ENCODE data around the gene RNU1-3.
"Not testable (repeated sequence)": the region's sequence is repeated elsewhere in the genome, so short reads cannot be mapped to it uniquely, and the experiment has no call there.

Gene RNU1-3

DNA sequence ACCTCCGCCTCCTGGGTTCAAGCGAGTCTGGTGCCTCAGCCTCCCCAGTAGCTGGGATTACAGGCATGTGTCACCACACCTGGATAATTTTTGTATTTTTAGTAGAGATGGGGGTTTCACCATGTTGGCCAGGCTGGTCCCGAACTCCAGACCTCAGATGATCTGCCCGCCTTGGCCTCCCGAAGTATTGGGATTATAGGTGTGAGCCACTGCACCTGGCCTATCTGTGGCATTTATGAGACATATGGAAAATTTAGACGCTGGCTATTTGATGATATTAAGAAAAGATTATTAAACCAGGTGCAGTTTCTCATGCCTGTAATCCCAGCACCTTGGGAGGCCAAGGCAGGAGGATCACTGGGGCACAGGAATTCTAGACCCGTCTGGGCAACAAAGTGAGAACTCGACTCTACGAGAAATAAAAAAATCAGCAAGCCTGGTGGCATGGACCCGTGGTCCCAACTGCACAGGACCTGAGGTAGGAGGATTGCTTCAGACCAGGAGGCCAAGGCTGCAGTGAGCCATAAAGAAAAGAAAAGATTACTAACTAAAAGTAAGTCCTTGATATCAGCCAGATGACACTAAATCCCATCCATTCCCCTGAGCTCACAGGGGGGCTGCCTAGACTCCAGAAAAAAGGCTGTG lies 30.1 kb downstream of the RNU1-3 start:
- DNase-seq (ENCODE audit: low spot score): peak; percentile 55

DNA sequence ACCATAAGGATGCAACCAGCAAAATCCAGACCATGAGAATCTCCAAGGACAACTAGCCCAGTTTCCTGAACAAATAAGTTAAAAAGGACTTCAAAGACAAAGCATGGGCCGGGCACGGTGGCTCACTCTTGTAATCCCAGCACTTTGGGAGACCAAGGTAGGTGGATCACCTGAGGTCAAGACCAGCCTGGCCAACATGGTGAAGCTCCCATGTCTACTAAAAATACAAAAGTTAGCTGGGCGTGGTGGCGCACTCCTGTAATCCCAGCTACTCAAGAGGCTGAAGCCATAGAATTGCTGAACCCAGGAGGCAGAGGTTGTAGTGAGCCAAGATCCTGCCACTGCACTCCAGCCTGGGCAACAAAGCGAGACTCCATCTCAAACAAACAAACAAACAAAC lies 30.8 kb downstream of the RNU1-3 start:
- DNase-seq (ENCODE audit: low spot score): not testable (repeated sequence)

DNA sequence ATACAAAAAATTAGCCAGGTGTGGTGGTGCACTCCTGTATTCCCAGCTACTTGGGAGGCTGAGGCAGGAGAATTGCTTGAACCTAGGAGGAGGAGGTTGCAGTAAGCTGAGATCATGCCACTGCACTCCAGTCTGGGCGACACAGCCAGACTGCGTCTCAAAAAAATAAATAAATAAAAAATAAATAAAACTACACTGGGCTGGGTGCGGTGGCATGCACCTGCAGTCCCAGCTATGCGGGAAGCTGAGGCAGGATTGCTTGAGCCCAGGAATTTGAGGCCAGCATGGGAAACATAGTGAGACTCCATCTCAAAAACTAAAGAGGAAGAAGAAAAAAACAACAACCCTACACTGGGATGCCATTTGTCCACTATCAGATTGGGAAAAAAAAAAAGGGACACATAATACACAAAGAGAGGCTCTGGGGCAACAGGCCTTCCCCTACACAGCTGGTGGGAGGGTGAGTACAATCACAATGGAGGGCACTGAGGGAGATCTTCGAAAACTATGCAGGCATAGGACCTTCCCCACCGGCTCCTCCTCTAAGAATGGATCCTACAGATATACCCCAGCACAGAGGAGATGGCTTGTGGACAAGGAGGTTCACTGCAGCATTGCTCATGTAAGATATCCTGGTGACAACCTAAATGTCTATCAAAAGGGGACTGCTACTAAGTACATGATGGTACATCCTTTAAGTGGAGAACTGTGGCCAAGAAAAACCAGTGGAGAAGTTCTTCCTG lies 33.0 kb downstream of the RNU1-3 start:
- DNase-seq (ENCODE audit: low spot score): not testable (repeated sequence)

DNA sequence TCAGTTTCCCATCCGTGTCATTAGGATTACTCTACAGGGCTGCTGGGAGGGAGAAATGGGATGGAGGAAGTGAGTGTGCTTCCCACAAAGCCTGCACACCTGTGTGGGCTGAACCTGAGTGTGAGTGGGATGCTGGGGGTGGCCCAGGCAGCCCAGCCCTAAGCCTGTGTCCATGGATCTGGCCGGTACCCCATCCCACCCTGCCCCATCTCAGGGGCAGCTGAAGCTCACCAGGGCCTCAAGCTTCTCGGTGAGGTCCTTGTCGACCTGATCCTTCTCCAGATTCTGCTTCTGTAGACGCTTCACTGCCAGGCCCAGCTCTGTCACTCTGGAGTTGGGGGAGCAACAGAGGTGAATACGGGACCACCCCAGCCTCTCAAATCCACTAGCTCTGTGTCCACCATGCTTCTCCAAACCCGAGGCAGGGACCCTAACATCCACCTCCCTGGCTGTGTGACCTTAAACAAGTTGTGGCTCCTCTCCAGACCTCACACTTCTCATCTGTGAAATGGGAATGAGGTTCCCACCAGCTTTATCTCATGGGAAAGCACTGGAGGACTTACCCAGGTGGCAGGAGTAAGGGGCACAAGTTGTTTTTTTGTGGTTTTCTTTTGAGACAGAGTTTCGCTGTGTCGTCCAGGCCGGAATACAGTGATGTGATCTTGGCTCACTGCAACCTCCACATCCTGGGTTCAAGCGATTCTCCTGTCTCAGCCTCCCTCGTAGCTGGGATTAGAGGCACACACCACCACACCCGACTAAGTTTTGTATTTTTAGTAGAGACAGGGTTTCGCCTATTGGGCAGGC lies 34.5 kb downstream of the RNU1-3 start:
- DNase-seq (ENCODE audit: low spot score): not testable (repeated sequence)

DNA sequence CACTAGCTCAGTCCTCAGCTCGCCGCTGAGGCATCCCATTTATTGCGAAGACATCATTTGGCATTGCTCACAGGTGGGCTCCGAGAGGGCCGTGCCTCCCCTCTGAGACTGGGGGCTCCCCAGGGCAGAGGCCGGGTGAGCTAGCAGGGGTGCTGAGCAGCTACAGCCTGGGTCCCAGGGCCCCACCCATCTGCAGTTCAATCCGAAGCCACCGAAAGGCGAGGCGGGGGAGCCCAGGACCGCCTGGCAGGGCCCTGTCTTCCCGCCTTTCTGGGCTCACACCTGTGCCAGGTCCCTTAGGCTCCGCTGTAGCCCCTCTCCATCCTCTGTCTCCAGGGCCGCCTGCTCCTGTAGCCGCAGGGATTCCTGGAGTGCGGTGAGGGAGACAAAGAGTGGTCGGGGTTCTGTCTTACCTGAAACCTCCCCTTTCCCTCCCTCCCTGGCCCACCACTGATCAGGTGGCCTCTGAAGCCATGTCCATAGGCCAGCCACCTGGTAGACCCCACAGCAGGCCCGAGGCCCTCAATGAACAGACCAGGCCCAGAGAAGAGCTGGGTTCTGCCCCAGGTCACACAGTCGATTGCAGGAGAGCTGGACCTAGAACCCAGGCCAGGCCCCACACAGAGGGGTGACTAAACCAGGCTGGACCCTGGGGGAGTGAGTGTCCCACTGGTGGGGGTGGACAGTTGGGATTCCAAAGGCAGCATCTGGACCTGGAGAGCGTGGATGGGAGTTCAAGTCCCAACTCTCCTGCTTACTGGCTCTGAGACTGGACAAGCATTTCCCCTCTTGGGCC lies 35.3 kb downstream of the RNU1-3 start:
- DNase-seq (ENCODE audit: low spot score): no peak

DNA sequence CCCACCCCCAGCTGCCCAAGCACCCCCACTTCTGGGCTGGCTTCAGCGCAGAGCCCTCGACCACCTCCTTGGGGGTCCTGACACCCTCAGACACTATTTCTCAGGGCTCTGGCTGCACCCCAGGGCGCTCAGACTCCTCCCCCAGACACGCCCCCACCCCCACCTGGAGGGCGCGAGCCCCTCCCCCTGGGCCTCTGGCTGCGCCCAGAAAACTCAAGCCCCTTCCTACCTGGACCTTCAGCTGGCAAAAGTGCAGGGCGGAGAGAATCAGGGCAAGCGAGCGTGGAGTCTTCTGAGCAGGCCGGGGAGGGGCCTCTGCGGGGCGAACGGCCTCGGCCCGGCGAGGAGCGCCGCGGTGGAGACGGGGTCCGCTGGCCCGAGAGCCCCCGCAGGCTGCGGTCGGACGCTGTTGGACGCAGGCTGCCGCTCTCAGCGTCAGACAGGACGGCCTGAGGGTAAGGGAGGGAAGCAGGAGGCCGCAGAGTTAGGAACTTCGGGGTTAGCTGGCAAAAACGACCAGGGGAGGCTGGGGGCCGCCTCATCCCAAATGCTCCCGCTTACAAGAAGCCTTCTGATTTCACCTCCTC lies 36.0 kb downstream of the RNU1-3 start:
- DNase-seq (ENCODE audit: low spot score): no peak

DNA sequence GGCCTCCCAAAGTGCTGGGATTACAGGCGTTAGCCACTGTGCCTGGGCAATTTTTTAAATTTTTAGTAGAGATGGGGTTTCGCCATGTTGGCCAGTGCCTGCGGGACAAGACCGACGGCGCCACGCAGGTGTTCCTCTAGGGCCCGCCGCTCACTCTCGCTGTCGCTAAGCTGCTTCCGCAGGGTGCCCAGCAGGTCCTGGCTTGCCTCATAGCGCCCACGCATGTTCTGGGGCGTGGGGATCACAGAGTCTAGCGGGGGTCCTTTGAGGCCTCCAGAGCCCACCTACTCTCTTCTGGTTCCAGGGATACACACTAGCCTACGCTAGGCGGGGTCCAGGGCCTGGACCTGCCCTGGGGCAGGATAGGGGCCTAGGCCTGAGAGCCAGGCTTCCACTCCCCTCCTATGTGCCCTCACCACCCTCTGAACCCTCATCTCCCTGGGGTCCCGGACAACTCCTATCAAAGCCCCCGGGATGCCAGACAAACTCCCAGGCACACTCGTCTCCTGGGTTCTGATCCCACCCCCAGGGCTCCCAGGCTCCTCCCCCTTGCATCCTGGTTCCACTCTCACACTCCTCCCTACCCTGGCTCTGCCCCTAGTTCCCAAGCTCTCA lies 36.7 kb downstream of the RNU1-3 start:
- DNase-seq (ENCODE audit: low spot score): not testable (repeated sequence)

DNA sequence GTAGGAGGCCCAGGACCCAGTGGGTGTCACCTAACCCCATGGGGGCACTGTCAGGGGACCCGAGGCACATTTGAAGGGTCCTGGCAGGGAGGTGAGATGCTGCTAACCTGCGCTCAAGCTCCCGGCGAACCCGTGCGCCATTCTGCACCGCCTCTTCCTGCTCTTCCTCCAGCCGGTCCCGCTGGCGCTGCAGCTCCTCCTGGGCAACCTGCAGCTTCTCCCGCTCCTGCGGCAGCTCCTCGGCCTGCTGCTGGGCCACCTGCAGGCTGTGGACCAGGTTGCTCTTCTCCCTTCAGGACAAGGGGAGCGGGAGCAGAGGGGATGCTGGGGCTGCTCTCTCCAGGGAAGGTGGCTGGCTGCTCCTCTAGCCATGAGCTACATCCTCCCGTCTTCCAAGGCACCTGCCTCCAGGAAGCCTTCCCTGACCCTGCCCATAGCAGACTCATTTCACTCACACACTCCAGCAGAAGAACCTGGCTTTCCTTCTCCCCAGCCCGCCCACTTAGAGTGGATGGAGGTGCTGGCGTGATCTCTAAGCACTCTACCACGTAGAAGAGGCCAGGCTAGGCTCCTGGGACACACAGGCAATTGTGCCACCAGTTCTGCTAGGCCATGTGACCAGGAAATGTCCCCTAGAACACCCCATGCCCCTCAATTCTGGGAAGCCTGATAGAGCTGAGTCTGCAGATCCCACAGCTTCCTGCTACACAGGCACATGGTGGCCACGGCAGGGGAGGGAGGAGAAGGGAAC lies 38.2 kb downstream of the RNU1-3 start:
- no peak for DNase-seq (ENCODE audit: low spot score)

DNA sequence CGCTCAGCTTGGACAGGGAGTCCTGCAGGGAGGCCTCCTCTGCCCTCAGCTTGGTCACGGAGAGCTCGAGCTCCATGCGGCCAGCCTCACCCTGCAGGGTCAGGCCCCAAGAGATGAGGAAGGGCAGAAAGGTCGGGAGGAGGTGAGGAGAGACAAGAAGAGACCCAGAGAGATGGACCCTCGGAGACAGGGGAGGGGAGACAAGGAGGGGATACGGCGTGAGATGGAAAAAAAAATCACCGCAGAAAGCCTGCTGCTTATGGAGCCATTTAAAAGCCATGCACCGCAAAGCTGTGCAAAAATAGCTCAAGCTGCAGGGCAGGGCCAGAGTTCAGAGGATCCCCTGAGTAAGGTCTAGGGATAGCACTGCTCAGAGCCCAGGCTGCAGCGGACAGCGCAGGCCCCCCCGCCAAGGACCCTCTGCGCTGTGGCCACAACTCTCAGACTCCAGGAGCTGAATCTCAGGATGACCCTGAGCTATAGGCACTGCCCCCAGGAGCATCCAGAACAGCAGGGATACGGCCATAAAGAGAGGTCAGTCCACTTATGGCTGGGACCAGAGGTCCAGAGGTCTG lies 40.3 kb downstream of the RNU1-3 start:
- DNase-seq (ENCODE audit: low spot score): not testable (repeated sequence)

DNA sequence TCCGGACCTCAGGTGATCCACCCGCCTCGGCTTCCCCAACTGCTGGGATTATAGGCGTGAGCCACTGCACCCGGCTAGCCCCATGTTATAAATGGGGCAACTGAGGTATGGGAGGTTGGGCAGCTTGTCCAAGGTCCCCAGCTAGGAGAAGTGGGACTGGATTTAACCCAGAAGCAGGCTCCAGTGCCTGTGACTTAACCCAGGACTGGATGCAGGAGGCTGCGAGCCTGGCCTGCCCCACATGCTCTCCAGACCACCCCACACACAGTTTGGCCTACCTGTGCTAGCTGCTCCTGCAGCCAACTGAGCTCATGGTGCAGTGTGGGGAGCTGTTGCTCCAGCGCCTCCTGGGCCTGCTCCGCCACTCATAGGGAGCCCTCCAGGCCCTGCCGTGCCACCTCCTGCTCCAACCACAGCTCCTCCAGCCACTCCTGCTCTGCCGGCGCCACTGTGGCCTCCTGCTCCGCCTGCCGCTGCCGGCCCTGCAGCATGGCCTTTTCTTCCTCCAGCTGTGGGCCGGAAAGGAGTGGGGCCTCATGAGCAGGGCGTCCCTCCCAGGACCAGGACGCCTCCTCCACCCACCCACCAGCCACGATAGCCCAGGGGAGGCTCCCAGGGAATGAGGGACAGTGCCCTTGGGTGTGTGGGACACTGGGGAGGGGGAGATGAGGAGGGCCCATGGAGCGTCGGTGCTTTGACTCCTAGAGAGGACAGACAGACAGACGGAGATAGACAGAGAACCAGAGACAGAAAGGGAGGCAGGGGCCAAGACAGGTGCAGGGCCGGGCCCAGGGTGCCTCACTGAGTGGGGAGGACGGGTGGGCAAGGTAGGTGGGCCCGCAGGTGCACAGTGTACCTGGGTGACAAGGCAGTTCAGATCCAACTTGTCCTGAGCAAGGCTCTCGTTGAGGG lies 41.0 kb downstream of the RNU1-3 start:
- no peak for DNase-seq (ENCODE audit: low spot score)

DNA sequence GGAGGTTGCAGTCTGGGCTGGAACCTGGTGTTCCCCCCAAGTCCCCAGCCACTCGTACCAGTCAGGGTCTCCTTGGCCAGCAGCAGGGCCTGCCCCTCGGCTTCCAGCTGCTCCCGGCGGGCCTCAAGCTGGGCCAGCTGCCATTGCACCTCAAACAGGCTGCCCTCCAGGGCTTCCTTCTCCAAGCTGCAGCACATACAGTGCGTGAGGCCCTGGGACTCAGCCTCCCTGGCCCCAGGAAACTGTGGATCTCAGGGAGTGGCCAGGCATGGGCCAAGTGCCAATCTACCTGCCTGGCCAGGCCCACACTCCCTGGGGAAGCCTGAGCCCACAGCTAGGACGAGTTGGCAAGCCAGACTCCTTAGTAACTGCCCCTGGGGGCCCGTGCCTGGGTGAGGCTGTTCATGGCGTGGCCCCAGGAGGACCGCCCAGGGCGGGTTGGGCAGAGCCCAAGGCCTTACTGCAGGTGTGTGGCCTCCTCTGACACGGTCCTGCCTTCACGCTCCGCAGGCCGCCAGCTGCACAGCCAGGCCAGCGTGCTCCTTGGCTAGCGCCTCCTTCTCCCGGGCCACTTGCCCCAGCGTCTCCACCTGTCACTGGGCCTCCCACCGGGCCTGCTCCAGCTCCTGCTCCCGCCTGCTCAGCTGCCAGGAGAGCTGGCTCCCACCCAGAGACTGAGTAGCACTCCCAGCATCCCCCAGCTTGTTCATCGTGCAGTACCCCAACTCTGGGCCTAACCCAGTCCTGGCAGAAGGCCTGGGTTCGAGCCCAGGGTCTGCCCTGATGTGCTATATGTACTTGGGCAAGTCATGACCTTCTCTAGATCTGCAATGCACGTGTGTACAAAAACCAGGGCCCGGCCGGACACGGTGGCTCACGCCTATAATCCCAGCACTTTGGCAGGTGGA lies 42.7 kb downstream of the RNU1-3 start:
- DNase-seq (ENCODE audit: low spot score): not testable (repeated sequence)

DNA sequence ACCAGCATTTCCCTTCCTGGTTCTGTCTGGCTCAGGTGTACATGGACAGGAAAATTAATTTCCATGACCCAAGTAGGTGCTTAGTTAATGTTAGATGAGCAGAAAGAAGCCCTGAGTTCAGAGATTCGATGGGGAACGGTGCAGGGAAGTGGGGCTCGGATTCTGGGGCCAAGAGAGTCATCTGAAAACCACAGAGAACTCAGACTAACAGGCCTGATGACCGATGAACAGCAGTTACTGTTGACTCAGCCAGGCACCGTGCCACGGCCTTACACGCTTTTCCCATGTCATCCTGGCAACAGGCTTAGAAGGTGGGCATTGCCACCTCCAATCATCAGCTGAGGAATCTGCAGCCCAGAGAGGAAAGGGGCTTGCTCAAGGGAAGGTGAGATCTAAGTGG lies 43.4 kb downstream of the RNU1-3 start:
- not testable (repeated sequence) for DNase-seq (ENCODE audit: low spot score)

DNA sequence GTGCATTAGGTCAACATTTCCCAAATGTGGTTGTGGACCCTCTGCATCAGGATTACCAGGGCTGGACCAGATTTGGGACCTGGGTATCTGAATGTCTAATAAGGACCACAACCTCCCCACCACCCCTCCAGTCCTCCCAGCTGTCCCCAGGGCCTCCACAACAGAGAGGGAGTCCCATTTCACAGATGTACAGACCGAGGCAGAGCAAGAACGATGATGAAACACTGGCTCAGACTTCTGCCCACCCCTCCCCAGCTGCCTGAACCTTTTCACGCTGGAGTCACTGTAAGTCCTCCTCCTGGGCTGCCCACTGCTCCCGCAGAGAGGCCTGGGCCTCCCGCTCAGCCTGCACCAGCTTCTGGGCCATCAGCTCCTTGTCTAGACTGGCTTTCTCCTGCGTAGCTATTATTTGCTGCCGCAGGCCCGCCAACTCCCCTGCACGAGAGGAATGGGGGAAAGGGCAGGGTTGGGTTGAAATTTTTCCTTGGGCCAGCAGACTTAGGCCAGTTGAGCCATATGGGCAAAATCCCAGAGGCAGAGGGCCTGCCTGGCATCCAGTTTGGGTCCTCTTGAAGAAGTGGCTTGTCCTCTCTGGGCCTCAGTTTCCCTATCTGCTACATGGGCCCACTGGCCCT lies 45.0 kb downstream of the RNU1-3 start:
- not testable (repeated sequence) for DNase-seq (ENCODE audit: low spot score)

DNA sequence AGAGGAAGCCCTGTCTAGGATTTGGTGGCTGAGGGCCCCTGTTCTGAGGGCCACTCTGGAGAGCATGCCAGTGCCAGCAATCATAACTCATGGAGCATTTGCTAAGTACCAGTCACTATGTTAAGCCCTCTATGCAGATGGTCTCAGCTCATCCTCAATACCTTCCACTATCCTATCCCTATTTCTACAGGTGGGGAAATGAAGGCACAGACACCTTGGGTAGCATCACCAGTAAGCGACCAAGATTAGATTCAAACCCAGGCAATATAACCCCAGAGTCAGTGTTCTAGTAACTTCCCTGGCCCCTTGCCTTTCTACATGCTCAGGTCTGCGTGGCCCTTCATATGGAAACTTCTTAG lies 45.5 kb downstream of the RNU1-3 start:
- DNase-seq (ENCODE audit: low spot score): no peak

DNA sequence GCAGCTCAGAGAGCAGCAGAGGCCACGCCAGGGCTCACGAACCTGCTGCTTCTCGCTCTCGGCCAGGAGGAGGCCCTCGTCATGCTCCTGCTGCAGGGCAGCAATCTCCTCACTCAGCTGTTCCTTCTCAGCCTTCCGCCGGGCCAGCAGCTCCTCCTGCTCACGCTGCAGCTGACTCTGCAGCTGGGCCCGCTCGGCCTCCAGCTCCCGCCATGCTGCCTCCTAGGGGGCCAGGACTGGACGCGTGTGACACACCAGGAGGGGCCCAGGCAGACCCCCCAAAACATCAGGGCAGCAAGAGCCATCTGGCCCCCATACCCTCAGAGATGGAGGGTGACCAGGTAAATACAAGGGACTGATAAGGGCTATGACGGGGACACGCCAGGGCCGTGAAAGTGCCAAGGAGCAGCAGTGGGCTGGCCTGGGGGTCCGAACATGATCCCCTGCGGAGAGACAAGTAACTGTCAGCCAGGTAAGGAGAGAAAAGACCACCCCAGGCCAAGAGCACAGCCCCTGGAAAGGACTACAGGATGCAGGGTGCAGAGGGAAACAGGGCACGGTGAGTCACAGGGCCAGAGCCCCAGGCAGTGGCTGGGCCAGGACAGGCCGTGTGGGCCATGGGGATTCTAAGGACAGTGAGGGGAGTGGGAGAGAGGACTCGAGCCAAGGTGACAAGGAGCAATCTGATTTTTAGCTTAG lies 46.8 kb downstream of the RNU1-3 start:
- not testable (repeated sequence) for DNase-seq (ENCODE audit: low spot score)

DNA sequence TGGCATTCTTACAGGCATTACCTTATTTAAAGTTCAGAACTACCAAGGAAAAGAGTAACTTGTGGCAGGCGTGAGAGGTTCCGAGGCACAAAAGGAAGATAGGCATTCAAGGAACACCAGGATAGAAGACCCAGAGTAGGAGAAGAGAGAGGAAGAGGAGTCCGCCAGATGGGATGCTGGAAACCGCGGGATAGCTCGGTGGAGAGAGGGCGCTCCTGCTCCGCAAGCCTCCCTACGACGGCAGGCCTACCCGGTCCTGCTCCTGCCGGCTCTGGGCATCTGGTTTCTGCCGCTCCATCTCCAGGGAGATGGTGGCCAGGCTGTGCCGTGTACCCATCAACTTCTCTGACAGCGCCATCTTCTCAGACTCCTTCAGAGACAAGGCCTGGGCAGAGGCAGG lies 48.0 kb downstream of the RNU1-3 start:
- no peak for DNase-seq (ENCODE audit: low spot score)
